ENCODE data around the gene SFXN5. TPM values are rescaled to one million over a fixed set of nuclear protein-coding genes. Genes with fewer than 3 reads are reported as not detected.

The SFXN5 gene
- polyA plus RNA-seq, 2 of the 4 experiments (the other 2 are of a cell fraction): 16.7 to 19.6 TPM

DNA sequence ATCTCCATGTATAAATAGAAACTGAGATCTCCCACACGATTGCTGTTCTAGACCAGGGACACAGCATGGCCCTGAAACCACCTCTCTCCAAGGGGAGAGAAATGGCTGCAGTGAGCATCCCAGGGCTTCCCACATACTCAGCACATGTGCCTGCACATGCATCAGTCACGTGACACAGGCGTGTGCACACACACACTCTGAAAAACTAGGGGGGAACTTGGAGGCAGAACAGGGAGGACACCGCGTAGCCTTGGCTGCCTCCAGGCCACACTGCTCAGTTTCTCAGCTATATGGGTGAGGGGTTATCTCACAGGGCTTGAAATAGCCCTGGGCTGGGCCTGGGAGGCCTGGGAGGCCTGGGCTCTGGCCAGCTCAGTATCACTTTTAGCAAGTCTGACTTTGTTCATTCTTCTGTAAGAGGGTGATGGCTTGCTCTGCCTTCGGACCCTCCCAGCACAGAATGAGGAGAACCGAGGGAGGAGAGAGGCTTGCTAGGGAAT, 87.3 kb downstream of the SFXN5 start:
- no peak overlapping the region for H3K4me2 ChIP-seq
- POLR2A ChIA-PET: no interaction called here

DNA sequence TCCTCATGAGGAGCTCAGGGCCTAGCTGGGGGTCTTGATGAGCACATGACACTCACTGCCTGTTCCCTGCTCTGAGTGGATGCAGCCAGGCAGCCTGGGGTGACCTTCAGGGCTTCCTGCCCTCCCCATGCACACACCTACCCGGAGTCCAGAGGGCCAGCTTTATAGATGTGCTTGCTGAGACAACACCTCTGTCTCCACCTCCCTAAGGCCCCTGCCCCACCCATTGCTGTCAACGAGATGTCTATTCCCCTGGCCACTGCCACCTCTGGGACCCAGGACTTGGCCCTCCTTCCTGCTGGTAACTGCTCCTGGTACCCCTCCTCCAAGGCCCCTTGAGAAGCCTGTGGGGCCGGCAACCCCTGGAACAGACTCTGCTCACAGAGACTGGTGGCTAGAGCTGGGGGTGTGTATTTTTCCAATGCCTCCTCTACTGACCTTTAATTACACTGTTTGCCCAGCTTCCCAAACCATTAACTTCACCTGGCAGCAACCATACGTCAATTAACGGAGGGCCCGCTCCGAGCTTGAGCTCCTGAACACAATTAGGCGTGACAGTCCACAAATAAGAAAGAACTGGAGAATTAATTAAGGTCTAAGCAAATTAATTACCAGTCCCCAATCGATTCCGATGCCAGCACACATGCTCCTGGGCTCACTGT, 87.9 kb downstream of the SFXN5 start:
- no peak overlapping the region for H3K4me2 ChIP-seq
- peaks cover 7% of the 10 kb centered on the region; the same call in 1 of the 3 replicates for H3K4me1 ChIP-seq
- ChIA-PET CTCF (interaction anchor here (1.0 to 18.2 kb wide), 8 partner anchors 10 to 194 kb away, joined by 3 to 190 read pairs (median 9); no protein-coding TSS in a partner anchor), POLR2A (no interaction called here)
- FAIRE-seq (no peak), DNase-seq (ENCODE audit: low read depth in 1 of 2, low spot score in 1 of 2) (no peak), ATAC-seq (no peak)
- 91% methylated on average over 10 of the region's 10 CpGs for WGBS (ENCODE audit: missing lambda C conversion rate)
- no peak overlapping the region for H3K4me3 ChIP-seq
- H3K27ac ChIP-seq: no peak overlapping the region
- H3K9me3 ChIP-seq: no peaks in the 10 kb centered on the region
- TF ChIP-seq RFX5 (IDR thresholded peaks at IDR 0.05) (no peak), FOSB (CRISPR knock-in tag; IDR thresholded peaks at IDR 0.05) (no peak), NR3C1 (IDR thresholded peaks at IDR 0.05) (no peak), POLR2AphosphoS2 (conservative IDR thresholded peaks at IDR 0.05; ENCODE audit: low read length) (no peak), RAD21 (conservative IDR thresholded peaks at IDR 0.05 in 1 of 2, IDR thresholded peaks at IDR 0.05 in 1 of 2) (no peak), ZNF302 (CRISPR knock-in tag; IDR thresholded peaks at IDR 0.05) (no peak), TFCP2L1 (CRISPR knock-in tag; IDR thresholded peaks at IDR 0.05) (no peak), ESRRA (IDR thresholded peaks at IDR 0.05; ENCODE audit: borderline replicate concordance, low read length) (no peak), KDM5A (IDR thresholded peaks at IDR 0.05) (no peak), RARB (CRISPR knock-in tag; IDR thresholded peaks at IDR 0.05) (no peak), PHF8 (IDR thresholded peaks at IDR 0.05; ENCODE audit: borderline replicate concordance, low read depth) (no peak), EHMT2 (IDR thresholded peaks at IDR 0.05; ENCODE audit: low read depth) (no peak), CEBPB (IDR thresholded peaks at IDR 0.05) (no peak)
- TF ChIP-seq, protein P1, sequence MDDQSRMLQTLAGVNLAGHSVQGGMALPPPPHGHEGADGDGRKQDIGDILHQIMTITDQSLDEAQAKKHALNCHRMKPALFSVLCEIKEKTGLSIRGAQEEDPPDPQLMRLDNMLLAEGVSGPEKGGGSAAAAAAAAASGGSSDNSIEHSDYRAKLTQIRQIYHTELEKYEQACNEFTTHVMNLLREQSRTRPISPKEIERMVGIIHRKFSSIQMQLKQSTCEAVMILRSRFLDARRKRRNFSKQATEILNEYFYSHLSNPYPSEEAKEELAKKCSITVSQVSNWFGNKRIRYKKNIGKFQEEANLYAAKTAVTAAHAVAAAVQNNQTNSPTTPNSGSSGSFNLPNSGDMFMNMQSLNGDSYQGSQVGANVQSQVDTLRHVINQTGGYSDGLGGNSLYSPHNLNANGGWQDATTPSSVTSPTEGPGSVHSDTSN (IDR thresholded peaks at IDR 0.05): no peak
- TF ChIP-seq, protein P2, sequence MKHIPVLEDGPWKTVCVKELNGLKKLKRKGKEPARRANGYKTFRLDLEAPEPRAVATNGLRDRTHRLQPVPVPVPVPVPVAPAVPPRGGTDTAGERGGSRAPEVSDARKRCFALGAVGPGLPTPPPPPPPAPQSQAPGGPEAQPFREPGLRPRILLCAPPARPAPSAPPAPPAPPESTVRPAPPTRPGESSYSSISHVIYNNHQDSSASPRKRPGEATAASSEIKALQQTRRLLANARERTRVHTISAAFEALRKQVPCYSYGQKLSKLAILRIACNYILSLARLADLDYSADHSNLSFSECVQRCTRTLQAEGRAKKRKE (CRISPR knock-in tag; IDR thresholded peaks at IDR 0.05; ENCODE audit: low read depth): no peak
- TF ChIP-seq, protein P3, sequence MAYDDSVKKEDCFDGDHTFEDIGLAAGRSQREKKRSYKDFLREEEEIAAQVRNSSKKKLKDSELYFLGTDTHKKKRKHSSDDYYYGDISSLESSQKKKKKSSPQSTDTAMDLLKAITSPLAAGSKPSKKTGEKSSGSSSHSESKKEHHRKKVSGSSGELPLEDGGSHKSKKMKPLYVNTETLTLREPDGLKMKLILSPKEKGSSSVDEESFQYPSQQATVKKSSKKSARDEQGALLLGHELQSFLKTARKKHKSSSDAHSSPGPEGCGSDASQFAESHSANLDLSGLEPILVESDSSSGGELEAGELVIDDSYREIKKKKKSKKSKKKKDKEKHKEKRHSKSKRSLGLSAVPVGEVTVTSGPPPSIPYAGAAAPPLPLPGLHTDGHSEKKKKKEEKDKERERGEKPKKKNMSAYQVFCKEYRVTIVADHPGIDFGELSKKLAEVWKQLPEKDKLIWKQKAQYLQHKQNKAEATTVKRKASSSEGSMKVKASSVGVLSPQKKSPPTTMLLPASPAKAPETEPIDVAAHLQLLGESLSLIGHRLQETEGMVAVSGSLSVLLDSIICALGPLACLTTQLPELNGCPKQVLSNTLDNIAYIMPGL (CRISPR knock-in tag; IDR thresholded peaks at IDR 0.05; ENCODE audit: borderline replicate concordance): no peak

More for the DNA sequence above, 87.3 kb downstream of the SFXN5 start:
- no peak for FAIRE-seq
- no peak for ATAC-seq
- no peak for DNase-seq (ENCODE audit: low read depth in 1 of 2, low spot score in 1 of 2)
- no peak overlapping the region for H3K4me3 ChIP-seq
- TF ChIP-seq KDM1A (IDR thresholded peaks at IDR 0.05; ENCODE audit: low read depth) (no peak), JUN (IDR thresholded peaks at IDR 0.05) (no peak), ZC3H11A (IDR thresholded peaks at IDR 0.05) (no peak)
- TF ChIP-seq, protein P4, sequence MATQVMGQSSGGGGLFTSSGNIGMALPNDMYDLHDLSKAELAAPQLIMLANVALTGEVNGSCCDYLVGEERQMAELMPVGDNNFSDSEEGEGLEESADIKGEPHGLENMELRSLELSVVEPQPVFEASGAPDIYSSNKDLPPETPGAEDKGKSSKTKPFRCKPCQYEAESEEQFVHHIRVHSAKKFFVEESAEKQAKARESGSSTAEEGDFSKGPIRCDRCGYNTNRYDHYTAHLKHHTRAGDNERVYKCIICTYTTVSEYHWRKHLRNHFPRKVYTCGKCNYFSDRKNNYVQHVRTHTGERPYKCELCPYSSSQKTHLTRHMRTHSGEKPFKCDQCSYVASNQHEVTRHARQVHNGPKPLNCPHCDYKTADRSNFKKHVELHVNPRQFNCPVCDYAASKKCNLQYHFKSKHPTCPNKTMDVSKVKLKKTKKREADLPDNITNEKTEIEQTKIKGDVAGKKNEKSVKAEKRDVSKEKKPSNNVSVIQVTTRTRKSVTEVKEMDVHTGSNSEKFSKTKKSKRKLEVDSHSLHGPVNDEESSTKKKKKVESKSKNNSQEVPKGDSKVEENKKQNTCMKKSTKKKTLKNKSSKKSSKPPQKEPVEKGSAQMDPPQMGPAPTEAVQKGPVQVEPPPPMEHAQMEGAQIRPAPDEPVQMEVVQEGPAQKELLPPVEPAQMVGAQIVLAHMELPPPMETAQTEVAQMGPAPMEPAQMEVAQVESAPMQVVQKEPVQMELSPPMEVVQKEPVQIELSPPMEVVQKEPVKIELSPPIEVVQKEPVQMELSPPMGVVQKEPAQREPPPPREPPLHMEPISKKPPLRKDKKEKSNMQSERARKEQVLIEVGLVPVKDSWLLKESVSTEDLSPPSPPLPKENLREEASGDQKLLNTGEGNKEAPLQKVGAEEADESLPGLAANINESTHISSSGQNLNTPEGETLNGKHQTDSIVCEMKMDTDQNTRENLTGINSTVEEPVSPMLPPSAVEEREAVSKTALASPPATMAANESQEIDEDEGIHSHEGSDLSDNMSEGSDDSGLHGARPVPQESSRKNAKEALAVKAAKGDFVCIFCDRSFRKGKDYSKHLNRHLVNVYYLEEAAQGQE (IDR thresholded peaks at IDR 0.05): no peak
- H3K27ac ChIP-seq: no peak overlapping the region
- CTCF ChIA-PET: interaction anchor here (1.1 to 18.2 kb wide), 9 partner anchors 9 to 193 kb away, joined by 3 to 190 read pairs (median 8); partner anchors contain the start of gene SPR
- 89% methylated on average over 7 of the region's 7 CpGs for WGBS (ENCODE audit: missing lambda C conversion rate)
- no peaks in the 10 kb centered on the region for H3K9me3 ChIP-seq
- H3K4me1 ChIP-seq: peaks cover 7% of the 10 kb centered on the region; the same call in 1 of the 3 replicates
